Liver (tissue), 9 donors: Measurements from ENCODE around the gene SRRM1. TPM values are rescaled to one million over a fixed set of nuclear protein-coding genes. Genes with fewer than 3 reads are reported as not detected.
"Not testable (repeated sequence)": the region's sequence is repeated elsewhere in the genome, so short reads cannot be mapped to it uniquely, and the experiment has no call there.

Experiments used
- DNase-seq: peaks from one replicate; pipeline ENCODE4 v3.0.0-alpha.2; 2017; ENCODE audit warnings: low spot score
- H3K27ac ChIP-seq, 2 donors: one replicate each; pipeline ENCODE4 v1.7.0; 2013; ENCODE audit warnings: inconsistent platforms in 2 of 2, low read length in 2 of 2, control low read depth in 1 of 2, low read depth in 1 of 2, mild to moderate bottlenecking in 1 of 2
- H3K27me3 ChIP-seq, 4 donors: one replicate each; pipeline versions ENCODE4 v1.6.1 to v1.7.0; 2013; ENCODE audit warnings: low read length in 3 of 4, inconsistent platforms in 1 of 4, mild to moderate bottlenecking in 1 of 4, moderate library complexity in 1 of 4; ENCODE audit not compliant: control insufficient read depth in 4 of 4, insufficient read depth in 4 of 4
- H3K36me3 ChIP-seq, 4 donors: one replicate each; pipeline versions ENCODE4 v1.6.1 to v1.7.0; 2013; ENCODE audit warnings: low read length in 3 of 4, mild to moderate bottlenecking in 3 of 4, low read depth in 1 of 4, moderate library complexity in 1 of 4; ENCODE audit not compliant: control insufficient read depth in 4 of 4, insufficient read depth in 3 of 4
- H3K4me1 ChIP-seq, 4 donors: one replicate each; pipeline versions ENCODE4 v1.6.1 to v1.7.0; 2013; ENCODE audit warnings: low read length in 3 of 4, mild to moderate bottlenecking in 3 of 4, moderate library complexity in 1 of 4; ENCODE audit not compliant: control insufficient read depth in 4 of 4, insufficient read depth in 4 of 4
- H3K4me3 ChIP-seq, 3 donors: one replicate each; pipeline versions ENCODE4 v1.6.1 to v1.7.0; 2013; ENCODE audit warnings: low read length in 3 of 3, control low read depth in 1 of 3, low read depth in 1 of 3, mild to moderate bottlenecking in 1 of 3
- H3K9ac ChIP-seq, 2 donors: one replicate each; pipeline ENCODE4 v1.7.0; 2013; ENCODE audit warnings: low read length in 2 of 2, mild to moderate bottlenecking in 2 of 2, moderate library complexity in 2 of 2, control low read depth in 1 of 2, low read depth in 1 of 2
- H3K9me3 ChIP-seq, 4 donors: one replicate each; pipeline versions ENCODE4 v1.6.1 to v1.7.0; 2013; ENCODE audit warnings: low read length in 3 of 4; ENCODE audit not compliant: control insufficient read depth in 4 of 4
- EGR1 ChIP-seq, 2 donors: IDR thresholded peaks; 2 replicates each; pipeline ENCODE4 v1.6.1; 2016 to 2018; ENCODE audit warnings: antibody characterized with exemption in 2 of 2, low read depth in 2 of 2
- FOXA2 ChIP-seq: IDR thresholded peaks from 2 replicates; pipeline ENCODE4 v1.6.1; 2016; ENCODE audit warnings: antibody characterized with exemption
- GABPA ChIP-seq, 2 donors: IDR thresholded peaks in 1 of 2; conservative IDR thresholded peaks in 1 of 2; 2 replicates each; pipeline ENCODE4 v1.6.1; 2016; ENCODE audit warnings: antibody characterized with exemption in 2 of 2, mild to moderate bottlenecking in 1 of 2, moderate library complexity in 1 of 2
- HNF4A ChIP-seq, 2 donors: conservative IDR thresholded peaks; 2 replicates each; pipeline ENCODE4 v1.6.1; 2016; ENCODE audit warnings: antibody characterized with exemption in 2 of 2, mild to moderate bottlenecking in 2 of 2
- HNF4G ChIP-seq: IDR thresholded peaks from 2 replicates; pipeline ENCODE4 v1.6.1; 2016; ENCODE audit warnings: antibody characterized with exemption
- JUND ChIP-seq, 2 donors: IDR thresholded peaks; 2 replicates each; pipeline ENCODE4 v1.6.1; 2016; ENCODE audit warnings: antibody characterized with exemption in 2 of 2
- NR2F2 ChIP-seq: IDR thresholded peaks from 2 replicates; pipeline ENCODE4 v1.6.1; 2016; ENCODE audit warnings: antibody characterized with exemption
- RAD21 ChIP-seq, 2 donors: IDR thresholded peaks; 2 replicates each; pipeline ENCODE4 v1.6.1; 2016; ENCODE audit warnings: antibody characterized with exemption in 2 of 2, mild to moderate bottlenecking in 2 of 2
- RXRA ChIP-seq, 2 donors: IDR thresholded peaks; 2 replicates each; pipeline ENCODE4 v1.6.1; 2017 to 2018; ENCODE audit warnings: antibody characterized with exemption in 2 of 2, mild to moderate bottlenecking in 1 of 2
- SP1 ChIP-seq: IDR thresholded peaks from 2 replicates; pipeline ENCODE4 v1.6.1; 2018; ENCODE audit warnings: antibody characterized with exemption, mild to moderate bottlenecking
- TAF1 ChIP-seq: conservative IDR thresholded peaks from 2 replicates; pipeline ENCODE4 v1.6.1; 2016; ENCODE audit warnings: antibody characterized with exemption, mild to moderate bottlenecking
- YY1 ChIP-seq: IDR thresholded peaks from 2 replicates; pipeline ENCODE4 v1.6.1; 2016; ENCODE audit warnings: antibody characterized with exemption, mild to moderate bottlenecking
- WGBS: extraction: QIAGEN DNeasy Blood & Tissue Kit; methylation state at CpG from one replicate; pipeline ENCODE4 v1.1.7; 2013; 5-methylcytosine and 5-hydroxymethylcytosine counted together
- polyA plus RNA-seq, 2 donors: library from polyadenylated mRNA; stranded (reverse) in 1 of 2; unstranded in 1 of 2; fragments of 200-250 nt in 1 of 2; fragments of >200 nt in 1 of 2; fragmentation: Nextera tagmentation in 1 of 2; extraction: Ambion mirVana in 1 of 2; gene quantifications; one replicate each; pipeline versions ENCODE4 v1.2.1 to v1.2.3, GENCODE V29; 2013 to 2015
- total RNA-seq, 2 donors: library from RNA; depleted of rRNA; stranded (reverse); fragments of >200 nt; gene quantifications; one replicate each; pipeline ENCODE4 v1.2.3, GENCODE V29; 2014
- TF ChIP-seq, protein P1 (sequence below): fragments of 150-350 bp; IDR thresholded peaks from 2 replicates; pipeline ENCODE4 v1.5.1; 2017; ENCODE audit warnings: improper control_type of control experiment, low read depth, low read length; ENCODE audit not compliant: missing input control
- TF ChIP-seq, protein P2 (sequence below): IDR thresholded peaks from 2 replicates; pipeline ENCODE4 v1.6.1; 2016; ENCODE audit warnings: antibody characterized with exemption
- TF ChIP-seq, protein P3 (sequence below): IDR thresholded peaks from 2 replicates; pipeline ENCODE4 v1.6.1; 2016; ENCODE audit warnings: antibody characterized with exemption
- TF ChIP-seq, protein P4 (sequence below): IDR thresholded peaks from 2 replicates; pipeline ENCODE4 v1.6.1; 2016; ENCODE audit warnings: antibody characterized with exemption
- donor health status: healthy.
- donor health status: healthy.
- donor health status: healthy.
- donor health status: healthy.
- donor health status: healthy.

Gene SRRM1
- total and polyA plus RNA-seq, 4 donors = 18.4 to 66.0 (median 31.6) TPM

DNA sequence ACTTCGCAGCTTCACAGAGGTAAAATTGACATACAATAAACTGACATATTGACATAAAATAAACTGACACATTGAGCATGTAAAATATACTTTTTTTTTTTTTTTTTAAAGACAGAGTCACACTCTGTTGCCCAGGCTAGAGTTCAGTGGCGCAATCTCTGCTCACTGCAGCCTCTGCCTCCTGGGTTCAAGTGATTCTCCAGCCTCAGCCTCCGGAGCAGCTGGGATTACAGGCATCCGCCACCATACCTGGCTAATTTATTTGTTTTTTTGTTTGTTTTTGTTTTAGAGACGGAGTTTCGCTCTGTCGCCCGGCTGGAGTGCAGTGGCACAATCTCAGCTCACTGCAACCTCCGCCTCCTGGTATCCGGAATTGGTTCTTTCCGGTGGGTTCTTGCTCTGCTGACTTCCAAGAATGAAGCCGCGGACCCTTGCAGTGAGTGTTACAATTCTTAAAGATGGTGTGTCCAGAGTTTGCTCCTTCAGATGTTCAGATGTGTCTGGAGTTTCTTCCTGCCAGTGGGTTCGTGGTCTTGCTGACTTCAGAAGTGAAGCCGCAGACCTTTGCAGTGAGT, 53.7 kb downstream of the SRRM1 start:
- DNase-seq = no peak
- WGBS = 92% methylated on average over 15 of the region's 15 CpGs
- H3K36me3 ChIP-seq = no peaks in the 10 kb centered on the region
- H3K4me1 ChIP-seq = no peaks in the 10 kb centered on the region
- H3K27ac ChIP-seq = no peak overlapping the region
- H3K27me3 ChIP-seq = no peaks in the 10 kb centered on the region
- no peak overlapping the region for H3K9ac ChIP-seq
- H3K4me3 ChIP-seq = no peak overlapping the region
- H3K9me3 ChIP-seq = no peaks in the 10 kb centered on the region
- TF ChIP-seq, protein P1, sequence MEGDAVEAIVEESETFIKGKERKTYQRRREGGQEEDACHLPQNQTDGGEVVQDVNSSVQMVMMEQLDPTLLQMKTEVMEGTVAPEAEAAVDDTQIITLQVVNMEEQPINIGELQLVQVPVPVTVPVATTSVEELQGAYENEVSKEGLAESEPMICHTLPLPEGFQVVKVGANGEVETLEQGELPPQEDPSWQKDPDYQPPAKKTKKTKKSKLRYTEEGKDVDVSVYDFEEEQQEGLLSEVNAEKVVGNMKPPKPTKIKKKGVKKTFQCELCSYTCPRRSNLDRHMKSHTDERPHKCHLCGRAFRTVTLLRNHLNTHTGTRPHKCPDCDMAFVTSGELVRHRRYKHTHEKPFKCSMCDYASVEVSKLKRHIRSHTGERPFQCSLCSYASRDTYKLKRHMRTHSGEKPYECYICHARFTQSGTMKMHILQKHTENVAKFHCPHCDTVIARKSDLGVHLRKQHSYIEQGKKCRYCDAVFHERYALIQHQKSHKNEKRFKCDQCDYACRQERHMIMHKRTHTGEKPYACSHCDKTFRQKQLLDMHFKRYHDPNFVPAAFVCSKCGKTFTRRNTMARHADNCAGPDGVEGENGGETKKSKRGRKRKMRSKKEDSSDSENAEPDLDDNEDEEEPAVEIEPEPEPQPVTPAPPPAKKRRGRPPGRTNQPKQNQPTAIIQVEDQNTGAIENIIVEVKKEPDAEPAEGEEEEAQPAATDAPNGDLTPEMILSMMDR = no peak
- TF ChIP-seq HNF4A (conservative IDR thresholded peaks at IDR 0.05) = no peak
- TF ChIP-seq RAD21 (IDR thresholded peaks at IDR 0.05) = no peak
- no peak for TF ChIP-seq NR2F2
- no peak for TF ChIP-seq GABPA (IDR thresholded peaks at IDR 0.05 in 1 of 2, conservative IDR thresholded peaks at IDR 0.05 in 1 of 2)
- no peak for TF ChIP-seq HNF4G
- no peak for TF ChIP-seq RXRA (IDR thresholded peaks at IDR 0.05)
- TF ChIP-seq EGR1 (IDR thresholded peaks at IDR 0.05; ENCODE audit: low read depth in 2 of 2) = no peak
- no peak for TF ChIP-seq YY1

DNA sequence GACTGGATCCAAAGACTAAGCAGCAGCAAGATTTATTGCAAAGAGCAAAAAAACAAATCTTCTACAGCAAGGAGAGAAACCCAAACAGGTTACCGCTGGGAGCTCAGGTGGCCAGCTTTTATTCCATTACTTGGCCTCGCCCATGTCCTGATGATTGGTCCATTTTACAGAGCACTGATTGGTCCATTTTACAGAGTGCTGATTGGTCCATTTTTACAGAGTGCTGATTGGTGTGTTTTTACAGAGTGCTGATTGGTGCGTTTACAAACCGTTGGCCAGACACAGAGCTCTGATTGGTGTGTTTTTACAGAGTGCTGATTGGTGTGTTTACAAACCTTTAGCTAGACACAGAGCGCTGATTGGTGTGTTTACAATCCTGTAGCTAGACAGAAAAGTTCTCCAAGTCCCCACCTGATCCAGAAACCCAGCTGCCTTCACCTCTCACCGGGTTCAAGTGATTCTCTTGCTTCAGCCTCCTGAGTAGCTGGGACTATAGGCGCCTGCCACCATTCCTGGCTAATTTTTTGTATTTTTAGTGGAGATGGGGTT, 54.4 kb downstream of the SRRM1 start:
- H3K9me3 ChIP-seq, H3K4me3 ChIP-seq, H3K27me3 ChIP-seq, H3K27ac ChIP-seq, H3K4me1 ChIP-seq, H3K9ac ChIP-seq, DNase-seq, H3K36me3 ChIP-seq: not testable (repeated sequence)
- WGBS = 97% methylated on average over 7 of the region's 7 CpGs

DNA sequence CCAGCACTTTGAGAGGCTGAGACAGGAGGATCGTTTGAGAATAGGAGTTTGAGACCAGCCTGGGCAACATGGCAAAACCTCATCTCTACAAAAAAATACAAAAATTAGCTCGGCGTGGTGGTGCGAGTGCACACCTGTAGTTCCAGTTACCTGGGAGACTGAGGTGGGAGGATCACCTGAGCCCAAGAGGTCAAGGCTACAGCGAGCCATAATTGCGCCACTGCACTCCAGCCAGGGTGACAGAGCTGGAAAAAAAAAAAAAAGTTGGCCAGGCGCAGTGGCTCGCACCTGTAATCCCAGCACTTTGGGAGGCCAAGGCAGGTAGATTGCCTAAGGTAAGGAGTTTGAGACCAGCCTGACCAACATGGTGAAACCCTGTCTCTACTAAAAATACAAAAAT, 55.2 kb downstream of the SRRM1 start:
- DNase-seq, H3K36me3 ChIP-seq, H3K27me3 ChIP-seq, H3K4me1 ChIP-seq, H3K27ac ChIP-seq, H3K9me3 ChIP-seq, H3K9ac ChIP-seq, H3K4me3 ChIP-seq: not testable (repeated sequence)
- 82% methylated on average over 8 of the region's 8 CpGs for WGBS

DNA sequence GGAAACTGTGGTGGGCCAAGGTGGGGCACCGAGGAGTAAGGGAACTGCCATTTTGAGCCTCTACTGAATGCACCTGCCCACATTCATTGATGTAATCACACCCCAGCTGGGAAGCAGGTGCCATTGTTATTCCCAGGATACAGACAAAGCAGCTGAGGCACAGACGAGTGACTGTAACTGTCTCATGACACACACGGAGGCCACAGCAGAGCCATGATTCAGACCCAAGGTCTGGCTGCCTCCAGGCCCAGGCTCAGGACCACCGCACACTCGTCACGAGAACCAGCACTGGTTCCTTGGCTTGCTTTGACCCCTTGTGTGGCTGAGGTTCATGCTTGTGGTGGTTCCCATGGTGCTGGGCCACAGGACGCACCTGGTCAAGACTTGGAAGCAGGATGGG, 56.5 kb downstream of the SRRM1 start:
- Histone ChIP-seq H3K36me3 (no peaks in the 10 kb centered on the region), H3K9me3 (no peaks in the 10 kb centered on the region), H3K4me3 (no peak overlapping the region), H3K4me1 (peaks cover 0 to under 1% (median 0%) of the 10 kb centered on the region in 4 donors), H3K27me3 (no peaks in the 10 kb centered on the region), H3K9ac (no peak overlapping the region), H3K27ac (no peak overlapping the region)
- TF ChIP-seq, protein P2, sequence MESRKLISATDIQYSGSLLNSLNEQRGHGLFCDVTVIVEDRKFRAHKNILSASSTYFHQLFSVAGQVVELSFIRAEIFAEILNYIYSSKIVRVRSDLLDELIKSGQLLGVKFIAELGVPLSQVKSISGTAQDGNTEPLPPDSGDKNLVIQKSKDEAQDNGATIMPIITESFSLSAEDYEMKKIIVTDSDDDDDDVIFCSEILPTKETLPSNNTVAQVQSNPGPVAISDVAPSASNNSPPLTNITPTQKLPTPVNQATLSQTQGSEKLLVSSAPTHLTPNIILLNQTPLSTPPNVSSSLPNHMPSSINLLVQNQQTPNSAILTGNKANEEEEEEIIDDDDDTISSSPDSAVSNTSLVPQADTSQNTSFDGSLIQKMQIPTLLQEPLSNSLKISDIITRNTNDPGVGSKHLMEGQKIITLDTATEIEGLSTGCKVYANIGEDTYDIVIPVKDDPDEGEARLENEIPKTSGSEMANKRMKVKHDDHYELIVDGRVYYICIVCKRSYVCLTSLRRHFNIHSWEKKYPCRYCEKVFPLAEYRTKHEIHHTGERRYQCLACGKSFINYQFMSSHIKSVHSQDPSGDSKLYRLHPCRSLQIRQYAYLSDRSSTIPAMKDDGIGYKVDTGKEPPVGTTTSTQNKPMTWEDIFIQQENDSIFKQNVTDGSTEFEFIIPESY = no peak
- TF ChIP-seq, protein P3, sequence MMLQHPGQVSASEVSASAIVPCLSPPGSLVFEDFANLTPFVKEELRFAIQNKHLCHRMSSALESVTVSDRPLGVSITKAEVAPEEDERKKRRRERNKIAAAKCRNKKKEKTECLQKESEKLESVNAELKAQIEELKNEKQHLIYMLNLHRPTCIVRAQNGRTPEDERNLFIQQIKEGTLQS = no peak
- TF ChIP-seq TAF1 = no peak
- TF ChIP-seq HNF4G = no peak
- TF ChIP-seq NR2F2 = no peak
- no peak for TF ChIP-seq EGR1 (IDR thresholded peaks at IDR 0.05; ENCODE audit: low read depth in 2 of 2)
- TF ChIP-seq JUND (IDR thresholded peaks at IDR 0.05) = no peak
- TF ChIP-seq, protein P4, sequence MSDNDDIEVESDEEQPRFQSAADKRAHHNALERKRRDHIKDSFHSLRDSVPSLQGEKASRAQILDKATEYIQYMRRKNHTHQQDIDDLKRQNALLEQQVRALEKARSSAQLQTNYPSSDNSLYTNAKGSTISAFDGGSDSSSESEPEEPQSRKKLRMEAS = no peak
- no peak for TF ChIP-seq GABPA (IDR thresholded peaks at IDR 0.05 in 1 of 2, conservative IDR thresholded peaks at IDR 0.05 in 1 of 2)
- TF ChIP-seq, protein P1 = no peak
- no peak for TF ChIP-seq RAD21 (IDR thresholded peaks at IDR 0.05)
- TF ChIP-seq RXRA (IDR thresholded peaks at IDR 0.05) = no peak
- no peak for TF ChIP-seq HNF4A (conservative IDR thresholded peaks at IDR 0.05)
- TF ChIP-seq FOXA2 = no peak
- no peak for TF ChIP-seq SP1
- 95% methylated on average over 7 of the region's 7 CpGs for WGBS
- DNase-seq = no peak
